ENCODE results near the gene PLEKHJ1. TPM values are rescaled to one million over a fixed set of nuclear protein-coding genes. Genes with fewer than 3 reads are reported as not detected.

The PLEKHJ1 gene
- total and polyA plus RNA-seq, 9 of the 15 experiments (the other 6 are each of a cell fraction or from before 2014, with no cell fraction given), result 1.5 to 188 (median 63.9) TPM

GRCh38 chr19:2198317-2198716, 37.8 kb downstream of the PLEKHJ1 start:
- CTCF ChIA-PET (ENCODE audit: low intra/inter-chr PET ratio), result no interaction called here
- BruUV-seq (replicated peaks), result no TSS peak
- H3K27me3 ChIP-seq (ENCODE audit: control insufficient read depth in 2 of 2, insufficient read depth in 2 of 2, low read length in 2 of 2), result no peaks in the 10 kb centered on the region
- POLR2A ChIA-PET, result interaction anchor here (0.7 kb wide), 1 partner anchor 90 kb away, joined by 3 read pairs; no protein-coding TSS in a partner anchor
- H3K9ac ChIP-seq (ENCODE audit: insufficient read depth in 1 of 2, low read depth in 2 of 2, low read length in 2 of 2), result no peak overlapping the region
- no peaks in the 10 kb centered on the region for H3K9me3 ChIP-seq (replicated peaks; ENCODE audit: control insufficient read depth, insufficient read depth, low read depth, low read length)
- no peak for TF ChIP-seq SP1 (CRISPR knock-in tag; IDR thresholded peaks at IDR 0.05)
- peak; percentile 22 for TF ChIP-seq RBM22 (IDR thresholded peaks at IDR 0.05; ENCODE audit: low read depth, low read length, poor library complexity, severe bottlenecking)
- TF ChIP-seq POLR2G (IDR thresholded peaks at IDR 0.05; ENCODE audit: low read depth, low read length), result peak; percentile 31; the same call in 1 of the 2 replicates
- H3K27ac ChIP-seq (ENCODE audit: extremely low read depth, low read depth, low read length), result no peak overlapping the region
- no peak for FAIRE-seq
- H3K4me1 ChIP-seq (replicated peaks in 1 of 2; ENCODE audit: control insufficient read depth in 2 of 2, insufficient read depth in 2 of 2, low read length in 2 of 2), result peaks cover 0 to 49% of the 10 kb centered on the region in 2 experiments; a peak in 1 of 5 replicates
- H3K9me1 ChIP-seq (ENCODE audit: control insufficient read depth, insufficient read depth, low read length), result peaks cover 3% of the 10 kb centered on the region
- intact Hi-C loops (cut with micrococcal nuclease) (no loop called here), in situ Hi-C loops (cut with MboI) (no loop called here)
- peaks cover 23% of the 10 kb centered on the region for H3K79me2 ChIP-seq (ENCODE audit: control insufficient read depth, insufficient read depth, low read length)
- H3K4me3 ChIP-seq, result no peak overlapping the region
- 92% methylated on average over 13 of the region's 22 CpGs for WGBS (ENCODE audit: insufficient coverage, low coverage, missing lambda C conversion rate)
- ATAC-seq, result no peak
- peak in 1 of 4 experiments; percentile 24 for DNase-seq (ENCODE audit: extremely low read depth in 1 of 4, low spot score in 3 of 4)
- H3K36me3 ChIP-seq (ENCODE audit: control insufficient read depth, insufficient read depth, low read length), result peaks cover 87% of the 10 kb centered on the region; the same call in 2 of the 3 replicates
- no peak overlapping the region for H2AFZ ChIP-seq (ENCODE audit: low read depth, low read length)
- peaks cover 19% of the 10 kb centered on the region for H4K20me1 ChIP-seq (replicated peaks; ENCODE audit: control insufficient read depth, insufficient read depth, low read length)
- H3K4me2 ChIP-seq (ENCODE audit: insufficient read depth, low read length), result no peak overlapping the region

GRCh38 chr19:2197270-2197669, 38.9 kb downstream of the PLEKHJ1 start:
- Histone ChIP-seq H3K4me1 (replicated peaks in 1 of 2; ENCODE audit: control insufficient read depth in 2 of 2, insufficient read depth in 2 of 2, low read length in 2 of 2) (peaks cover 0 to 53% of the 10 kb centered on the region in 2 experiments; a peak in 2 of 5 replicates), H4K20me1 (replicated peaks; ENCODE audit: control insufficient read depth, insufficient read depth, low read length) (peaks cover 20% of the 10 kb centered on the region), H3K9me1 (ENCODE audit: control insufficient read depth, insufficient read depth, low read length) (peaks cover 3% of the 10 kb centered on the region), H3K4me3 (no peak overlapping the region), H2AFZ (ENCODE audit: low read depth, low read length) (no peak overlapping the region), H3K79me2 (ENCODE audit: control insufficient read depth, insufficient read depth, low read length) (peaks cover 23% of the 10 kb centered on the region), H3K27me3 (ENCODE audit: control insufficient read depth in 2 of 2, insufficient read depth in 2 of 2, low read length in 2 of 2) (no peaks in the 10 kb centered on the region), H3K27ac (ENCODE audit: extremely low read depth, low read depth, low read length) (no peak overlapping the region), H3K4me2 (ENCODE audit: insufficient read depth, low read length) (no peak overlapping the region), H3K36me3 (ENCODE audit: control insufficient read depth, insufficient read depth, low read length) (peaks cover 86% of the 10 kb centered on the region; the same call in 1 of the 3 replicates), H3K9ac (ENCODE audit: insufficient read depth in 1 of 2, low read depth in 2 of 2, low read length in 2 of 2) (peak overlapping the region in 1 of 2 experiments; percentile 45; a peak in 2 of 4 replicates), H3K9me3 (replicated peaks; ENCODE audit: control insufficient read depth, insufficient read depth, low read depth, low read length) (no peaks in the 10 kb centered on the region)
- ATAC-seq, result no peak
- in situ Hi-C loops (cut with MboI), result no loop called here
- no peak for DNase-seq (ENCODE audit: extremely low read depth in 1 of 4, low spot score in 3 of 4)
- FAIRE-seq, result no peak
- ChIA-PET POLR2A (no interaction called here), CTCF (ENCODE audit: low intra/inter-chr PET ratio) (no interaction called here)
- intact Hi-C loops (cut with micrococcal nuclease), result no loop called here
- 93% methylated on average over 15 of the region's 15 CpGs for WGBS (ENCODE audit: insufficient coverage, low coverage, missing lambda C conversion rate)
- no TSS peak for BruUV-seq (replicated peaks)
- no peak for TF ChIP-seq HSF4 (CRISPR knock-in tag; IDR thresholded peaks at IDR 0.05; ENCODE audit: borderline replicate concordance)
- no peak for TF ChIP-seq HEY1 (CRISPR knock-in tag; IDR thresholded peaks at IDR 0.05; ENCODE audit: borderline replicate concordance)
- TF ChIP-seq TGIF2 (CRISPR knock-in tag; IDR thresholded peaks at IDR 0.05), result no peak
- TF ChIP-seq GTF2E2 (tag; IDR thresholded peaks at IDR 0.05), result no peak
- TF ChIP-seq TRIM25 (IDR thresholded peaks at IDR 0.05; ENCODE audit: borderline replicate concordance), result no peak
- no peak for TF ChIP-seq TAL1 (IDR thresholded peaks at IDR 0.05)
- TF ChIP-seq RAD21 (CRISPR knock-in tag; conservative IDR thresholded peaks at IDR 0.05 in 1 of 2, IDR thresholded peaks at IDR 0.05 in 1 of 2), result no peak
- no peak for TF ChIP-seq ZNF655 (CRISPR knock-in tag; IDR thresholded peaks at IDR 0.05)

All from K562 (cell line).